PC-9 (cell line): ENCODE data around the gene TRPV5.

Source experiments
- CTCF ChIP-seq: fragments of 200-600 bp; sonication (generic); conservative IDR thresholded peaks from 2 replicates; pipeline ENCODE4 v1.6.1; 2017; ENCODE audit warnings: mixed run types, antibody characterized with exemption, mild to moderate bottlenecking, moderate library complexity
- EZH2 ChIP-seq: fragments of 200-600 bp; sonication (generic); IDR thresholded peaks from 2 replicates; pipeline ENCODE4 v1.8.0; 2017; ENCODE audit warnings: antibody characterized with exemption, low read depth

GRCh38 chr7:142869434-142869833 lies 64.1 kb downstream of the TRPV5 start:
- TF ChIP-seq CTCF (no peak), EZH2 (no peak)
